Measurements from ENCODE around the gene SPIN3. TPM values are rescaled to one million over a fixed set of nuclear protein-coding genes. Genes with fewer than 3 reads are reported as not detected.

Gene SPIN3
- total and polyA plus RNA-seq, 7 donors: 1.6 to 16.9 (median 6.5) TPM

DNA sequence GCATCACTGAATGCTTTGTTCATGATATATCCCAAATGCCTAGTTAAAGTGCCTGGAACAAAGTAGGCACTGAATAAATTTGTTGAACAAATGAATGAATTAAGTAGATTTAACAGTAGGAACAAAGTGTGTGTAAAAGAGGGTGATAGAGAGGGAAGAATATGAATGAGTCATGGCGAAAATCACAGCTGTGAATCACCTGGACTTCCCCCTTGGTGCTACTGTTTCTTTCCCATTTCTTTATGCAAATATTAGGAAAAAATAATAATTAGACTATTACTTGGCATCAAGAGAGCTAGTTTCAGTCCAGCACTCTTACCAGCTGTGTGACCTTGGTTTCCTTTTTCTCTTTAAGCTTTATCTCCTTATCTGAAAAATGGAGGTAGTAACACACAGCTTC lies 9.2 kb downstream of the SPIN3 start:
- Histone ChIP-seq H3K36me3 (peaks cover 0 to 10% (median 0%) of the 10 kb centered on the region in 4 donors), H3K9me3 (no peaks in the 10 kb centered on the region), H3K4me3 (no peak overlapping the region), H3K27me3 (no peaks in the 10 kb centered on the region), H3K27ac (no peak overlapping the region), H3K4me1 (no peaks in the 10 kb centered on the region)
- 91 to 93% methylated on average over 1 of the region's 1 CpG for WGBS, 2 donors
- DNase-seq: no peak
- intact Hi-C loops (cut with DNase I): no loop called here
- TF ChIP-seq, protein P1, sequence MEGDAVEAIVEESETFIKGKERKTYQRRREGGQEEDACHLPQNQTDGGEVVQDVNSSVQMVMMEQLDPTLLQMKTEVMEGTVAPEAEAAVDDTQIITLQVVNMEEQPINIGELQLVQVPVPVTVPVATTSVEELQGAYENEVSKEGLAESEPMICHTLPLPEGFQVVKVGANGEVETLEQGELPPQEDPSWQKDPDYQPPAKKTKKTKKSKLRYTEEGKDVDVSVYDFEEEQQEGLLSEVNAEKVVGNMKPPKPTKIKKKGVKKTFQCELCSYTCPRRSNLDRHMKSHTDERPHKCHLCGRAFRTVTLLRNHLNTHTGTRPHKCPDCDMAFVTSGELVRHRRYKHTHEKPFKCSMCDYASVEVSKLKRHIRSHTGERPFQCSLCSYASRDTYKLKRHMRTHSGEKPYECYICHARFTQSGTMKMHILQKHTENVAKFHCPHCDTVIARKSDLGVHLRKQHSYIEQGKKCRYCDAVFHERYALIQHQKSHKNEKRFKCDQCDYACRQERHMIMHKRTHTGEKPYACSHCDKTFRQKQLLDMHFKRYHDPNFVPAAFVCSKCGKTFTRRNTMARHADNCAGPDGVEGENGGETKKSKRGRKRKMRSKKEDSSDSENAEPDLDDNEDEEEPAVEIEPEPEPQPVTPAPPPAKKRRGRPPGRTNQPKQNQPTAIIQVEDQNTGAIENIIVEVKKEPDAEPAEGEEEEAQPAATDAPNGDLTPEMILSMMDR (IDR thresholded peaks at IDR 0.05): no peak
- TF ChIP-seq POLR2A (IDR thresholded peaks at IDR 0.05): no peak
- no peak for TF ChIP-seq EP300 (IDR thresholded peaks at IDR 0.05)
- no peak for TF ChIP-seq POLR2AphosphoS5 (IDR thresholded peaks at IDR 0.05)

- 45 to 73% methylated on average over 1 of the region's 1 CpG for WGBS, 2 donors
- Histone ChIP-seq H3K36me3 (peaks cover 0 to 12% (median 0%) of the 10 kb centered on the region in 4 donors), H3K4me1 (no peaks in the 10 kb centered on the region), H3K9me3 (no peaks in the 10 kb centered on the region), H3K27ac (no peak overlapping the region), H3K27me3 (no peaks in the 10 kb centered on the region), H3K4me3 (no peak overlapping the region)
- no peak for DNase-seq
- TF ChIP-seq, protein P1 (IDR thresholded peaks at IDR 0.05): peak in 3 of 4 experiments; percentile 18 to 50 (median 37)
- no peak for TF ChIP-seq POLR2A (IDR thresholded peaks at IDR 0.05)
- intact Hi-C loops (cut with DNase I): loop anchor here (1.0 kb wide), 1 partner anchor 174 kb away; no protein-coding TSS in a partner anchor
These were observed 17.2 kb downstream of the SPIN3 start for GRCh38 chrX:56978172-56978571.

- no peak for DNase-seq
- WGBS, 2 donors: 68 to 70% methylated on average over 2 of the region's 2 CpGs
- intact Hi-C loops (cut with DNase I): no loop called here
These were observed 19.7 kb downstream of the SPIN3 start for GRCh38 chrX:56975611-56976010.

GRCh38 chrX:56974408-56974807 lies 20.9 kb downstream of the SPIN3 start:
- Histone ChIP-seq H3K36me3 (peaks cover 0 to 11% (median 0%) of the 10 kb centered on the region in 4 donors), H3K4me3 (no peak overlapping the region), H3K9me3 (no peaks in the 10 kb centered on the region), H3K27me3 (no peaks in the 10 kb centered on the region), H3K4me1 (no peaks in the 10 kb centered on the region), H3K27ac (no peak overlapping the region)
- no peak for DNase-seq
- TF ChIP-seq POLR2A (IDR thresholded peaks at IDR 0.05) (no peak), POLR2AphosphoS5 (IDR thresholded peaks at IDR 0.05) (no peak), EP300 (IDR thresholded peaks at IDR 0.05) (no peak)
- TF ChIP-seq, protein P1 (IDR thresholded peaks at IDR 0.05): no peak
- intact Hi-C loops (cut with DNase I): no loop called here
- 76 to 92% methylated on average over 3 of the region's 3 CpGs for WGBS, 2 donors

More at GRCh38 chrX:56975611-56976010, 19.7 kb downstream of the SPIN3 start:
- Histone ChIP-seq H3K4me1 (no peaks in the 10 kb centered on the region), H3K4me3 (no peak overlapping the region), H3K36me3 (peaks cover 0 to 11% (median 0%) of the 10 kb centered on the region in 4 donors), H3K27ac (no peak overlapping the region), H3K27me3 (no peaks in the 10 kb centered on the region), H3K9me3 (no peaks in the 10 kb centered on the region)
- TF ChIP-seq POLR2AphosphoS5 (IDR thresholded peaks at IDR 0.05) (no peak), POLR2A (IDR thresholded peaks at IDR 0.05) (no peak), EP300 (IDR thresholded peaks at IDR 0.05) (no peak)
- TF ChIP-seq, protein P1 (IDR thresholded peaks at IDR 0.05): no peak

GRCh38 chrX:56969559-56969958 lies 25.8 kb downstream of the SPIN3 start:
- H3K36me3 ChIP-seq: no peaks in the 10 kb centered on the region
- H3K4me1 ChIP-seq: no peaks in the 10 kb centered on the region
- H3K27ac ChIP-seq: no peak overlapping the region
- TF ChIP-seq POLR2AphosphoS5 (IDR thresholded peaks at IDR 0.05): no peak
- TF ChIP-seq EP300 (IDR thresholded peaks at IDR 0.05): no peak
- TF ChIP-seq POLR2A (IDR thresholded peaks at IDR 0.05): no peak
- TF ChIP-seq, protein P1 (IDR thresholded peaks at IDR 0.05): no peak
- no peak for DNase-seq
- no peak overlapping the region for H3K4me3 ChIP-seq
- intact Hi-C loops (cut with DNase I): no loop called here
- no peaks in the 10 kb centered on the region for H3K27me3 ChIP-seq
- no peaks in the 10 kb centered on the region for H3K9me3 ChIP-seq

Data from sigmoid colon (tissue), 7 donors.